Measurements from ENCODE around the gene FTMT.

Gene FTMT

DNA sequence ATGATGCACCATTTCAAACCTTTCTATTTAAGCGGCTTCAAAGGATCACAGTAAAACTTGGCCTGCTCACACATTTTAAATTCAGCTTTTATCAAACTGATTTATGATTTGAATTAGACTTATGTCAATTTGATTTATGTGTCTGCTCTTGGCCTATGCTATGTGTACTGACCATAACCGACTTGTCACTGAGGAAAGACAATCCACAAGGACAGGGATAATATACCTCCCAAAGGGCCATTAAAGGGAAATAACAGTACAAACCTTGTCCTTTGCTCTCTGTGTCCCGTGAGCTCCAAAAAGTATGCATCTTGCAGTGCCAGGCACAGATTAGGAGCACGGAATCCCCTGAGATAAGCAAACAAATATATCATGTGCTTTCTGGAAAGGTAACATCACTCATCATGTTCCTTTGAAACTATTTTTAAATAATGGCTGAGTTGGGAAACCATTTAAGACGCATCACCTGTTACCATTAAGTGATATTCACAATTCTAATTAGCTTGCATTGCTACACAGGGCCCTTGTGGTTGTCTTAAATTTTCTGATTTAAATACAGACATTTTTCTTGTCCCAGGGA lies 31.9 kb upstream of the FTMT start:
- Histone ChIP-seq H3K27ac (replicated peaks) (no peak overlapping the region), H3K27me3 (ENCODE audit: insufficient read depth, poor library complexity, severe bottlenecking) (no peaks in the 10 kb centered on the region), H3K4me3 (replicated peaks; ENCODE audit: insufficient read depth, low read length) (no peak overlapping the region)
- DNase-seq (ENCODE audit: low read depth in 1 of 2, low spot score in 1 of 2) = no peak
- TF ChIP-seq, protein P1, sequence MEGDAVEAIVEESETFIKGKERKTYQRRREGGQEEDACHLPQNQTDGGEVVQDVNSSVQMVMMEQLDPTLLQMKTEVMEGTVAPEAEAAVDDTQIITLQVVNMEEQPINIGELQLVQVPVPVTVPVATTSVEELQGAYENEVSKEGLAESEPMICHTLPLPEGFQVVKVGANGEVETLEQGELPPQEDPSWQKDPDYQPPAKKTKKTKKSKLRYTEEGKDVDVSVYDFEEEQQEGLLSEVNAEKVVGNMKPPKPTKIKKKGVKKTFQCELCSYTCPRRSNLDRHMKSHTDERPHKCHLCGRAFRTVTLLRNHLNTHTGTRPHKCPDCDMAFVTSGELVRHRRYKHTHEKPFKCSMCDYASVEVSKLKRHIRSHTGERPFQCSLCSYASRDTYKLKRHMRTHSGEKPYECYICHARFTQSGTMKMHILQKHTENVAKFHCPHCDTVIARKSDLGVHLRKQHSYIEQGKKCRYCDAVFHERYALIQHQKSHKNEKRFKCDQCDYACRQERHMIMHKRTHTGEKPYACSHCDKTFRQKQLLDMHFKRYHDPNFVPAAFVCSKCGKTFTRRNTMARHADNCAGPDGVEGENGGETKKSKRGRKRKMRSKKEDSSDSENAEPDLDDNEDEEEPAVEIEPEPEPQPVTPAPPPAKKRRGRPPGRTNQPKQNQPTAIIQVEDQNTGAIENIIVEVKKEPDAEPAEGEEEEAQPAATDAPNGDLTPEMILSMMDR (IDR thresholded peaks at IDR 0.05; ENCODE audit: insufficient read depth, low read length) = no peak
- TF ChIP-seq POLR2AphosphoS5 (IDR thresholded peaks at IDR 0.05; ENCODE audit: low read depth) (no peak), GABPA (IDR thresholded peaks at IDR 0.05; ENCODE audit: low read depth) (no peak), SPI1 (IDR thresholded peaks at IDR 0.05; ENCODE audit: borderline replicate concordance, low read depth) (no peak)
- TF ChIP-seq, protein P2, sequence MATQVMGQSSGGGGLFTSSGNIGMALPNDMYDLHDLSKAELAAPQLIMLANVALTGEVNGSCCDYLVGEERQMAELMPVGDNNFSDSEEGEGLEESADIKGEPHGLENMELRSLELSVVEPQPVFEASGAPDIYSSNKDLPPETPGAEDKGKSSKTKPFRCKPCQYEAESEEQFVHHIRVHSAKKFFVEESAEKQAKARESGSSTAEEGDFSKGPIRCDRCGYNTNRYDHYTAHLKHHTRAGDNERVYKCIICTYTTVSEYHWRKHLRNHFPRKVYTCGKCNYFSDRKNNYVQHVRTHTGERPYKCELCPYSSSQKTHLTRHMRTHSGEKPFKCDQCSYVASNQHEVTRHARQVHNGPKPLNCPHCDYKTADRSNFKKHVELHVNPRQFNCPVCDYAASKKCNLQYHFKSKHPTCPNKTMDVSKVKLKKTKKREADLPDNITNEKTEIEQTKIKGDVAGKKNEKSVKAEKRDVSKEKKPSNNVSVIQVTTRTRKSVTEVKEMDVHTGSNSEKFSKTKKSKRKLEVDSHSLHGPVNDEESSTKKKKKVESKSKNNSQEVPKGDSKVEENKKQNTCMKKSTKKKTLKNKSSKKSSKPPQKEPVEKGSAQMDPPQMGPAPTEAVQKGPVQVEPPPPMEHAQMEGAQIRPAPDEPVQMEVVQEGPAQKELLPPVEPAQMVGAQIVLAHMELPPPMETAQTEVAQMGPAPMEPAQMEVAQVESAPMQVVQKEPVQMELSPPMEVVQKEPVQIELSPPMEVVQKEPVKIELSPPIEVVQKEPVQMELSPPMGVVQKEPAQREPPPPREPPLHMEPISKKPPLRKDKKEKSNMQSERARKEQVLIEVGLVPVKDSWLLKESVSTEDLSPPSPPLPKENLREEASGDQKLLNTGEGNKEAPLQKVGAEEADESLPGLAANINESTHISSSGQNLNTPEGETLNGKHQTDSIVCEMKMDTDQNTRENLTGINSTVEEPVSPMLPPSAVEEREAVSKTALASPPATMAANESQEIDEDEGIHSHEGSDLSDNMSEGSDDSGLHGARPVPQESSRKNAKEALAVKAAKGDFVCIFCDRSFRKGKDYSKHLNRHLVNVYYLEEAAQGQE (IDR thresholded peaks at IDR 0.05; ENCODE audit: insufficient replicate concordance, low read depth) = no peak

DNA sequence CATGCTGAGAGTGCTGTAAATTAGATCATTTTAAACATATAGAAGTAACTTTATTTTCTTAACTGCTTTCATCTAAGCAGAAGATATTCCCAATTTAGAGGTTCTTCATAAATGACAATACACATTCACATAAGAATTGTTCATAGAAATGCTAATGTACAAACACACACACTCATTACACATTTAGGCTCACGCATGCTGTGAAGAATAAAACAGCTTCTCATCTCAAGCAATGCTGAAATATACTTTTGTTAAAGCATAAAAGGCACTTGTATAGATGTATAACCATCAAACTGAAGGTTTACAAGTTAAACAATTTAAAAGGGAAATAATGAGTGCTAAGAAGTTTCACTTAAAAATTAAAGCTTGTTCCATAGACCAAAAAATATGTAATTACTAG lies 18.1 kb upstream of the FTMT start:
- no peaks in the 10 kb centered on the region for H3K27me3 ChIP-seq (ENCODE audit: insufficient read depth, poor library complexity, severe bottlenecking)
- H3K4me3 ChIP-seq (replicated peaks; ENCODE audit: insufficient read depth, low read length) = no peak overlapping the region
- TF ChIP-seq GABPA (IDR thresholded peaks at IDR 0.05; ENCODE audit: low read depth) = no peak
- TF ChIP-seq, protein P2 (IDR thresholded peaks at IDR 0.05; ENCODE audit: insufficient replicate concordance, low read depth) = no peak
- TF ChIP-seq, protein P1 (IDR thresholded peaks at IDR 0.05; ENCODE audit: insufficient read depth, low read length) = no peak
- TF ChIP-seq SPI1 (IDR thresholded peaks at IDR 0.05; ENCODE audit: borderline replicate concordance, low read depth) = no peak
- DNase-seq (ENCODE audit: low read depth in 1 of 2, low spot score in 1 of 2) = no peak
- H3K27ac ChIP-seq (replicated peaks) = no peak overlapping the region

DNA sequence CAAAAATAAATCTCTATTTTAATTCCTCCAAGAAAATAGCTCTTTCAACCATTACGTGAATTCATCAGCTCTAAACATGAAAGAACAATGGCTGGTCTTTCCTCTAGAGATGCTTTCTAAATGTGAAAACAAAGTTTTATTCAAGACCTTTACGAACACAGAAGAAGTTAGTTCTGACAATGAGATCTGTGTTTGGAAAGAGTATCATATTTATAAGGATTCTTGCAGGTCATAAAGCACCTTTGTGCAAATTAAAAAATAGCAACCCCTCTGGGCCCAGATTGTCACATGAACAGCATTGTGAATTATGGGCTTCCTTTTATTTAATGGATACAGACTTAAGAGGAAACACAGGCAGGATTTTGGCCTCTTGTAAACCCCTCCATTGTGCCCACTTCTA lies 17.7 kb upstream of the FTMT start:
- DNase-seq (ENCODE audit: low read depth in 1 of 2, low spot score in 1 of 2) = no peak
- no peak for TF ChIP-seq SPI1 (IDR thresholded peaks at IDR 0.05; ENCODE audit: borderline replicate concordance, low read depth)
- TF ChIP-seq, protein P1 (IDR thresholded peaks at IDR 0.05; ENCODE audit: insufficient read depth, low read length) = no peak
- H3K27ac ChIP-seq (replicated peaks) = no peak overlapping the region
- H3K27me3 ChIP-seq (ENCODE audit: insufficient read depth, poor library complexity, severe bottlenecking) = no peaks in the 10 kb centered on the region
- no peak overlapping the region for H3K4me3 ChIP-seq (replicated peaks; ENCODE audit: insufficient read depth, low read length)

DNA sequence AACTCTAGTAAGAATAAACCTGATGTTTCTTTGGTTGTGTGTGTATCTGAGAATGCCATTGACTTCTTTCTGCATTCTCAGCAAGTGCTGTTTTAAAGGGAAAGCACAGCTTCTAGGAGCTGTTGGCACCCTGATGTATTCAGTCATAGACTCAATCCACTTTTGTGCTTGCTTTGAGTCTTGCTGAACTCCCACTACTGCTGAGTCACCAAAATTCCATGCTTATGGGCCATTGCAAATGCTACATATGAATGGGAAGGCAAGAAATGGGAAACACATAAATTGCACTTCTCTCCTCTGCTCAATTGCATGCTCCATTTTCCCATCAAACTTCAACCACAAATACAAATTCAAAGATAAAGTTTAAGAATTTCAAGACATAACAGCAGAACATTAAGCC lies 9.8 kb upstream of the FTMT start:
- H3K27ac ChIP-seq (replicated peaks) = no peak overlapping the region
- no peak for TF ChIP-seq GABPA (IDR thresholded peaks at IDR 0.05; ENCODE audit: low read depth)
- no peak overlapping the region for H3K4me3 ChIP-seq (replicated peaks; ENCODE audit: insufficient read depth, low read length)
- no peak for DNase-seq (ENCODE audit: low read depth in 1 of 2, low spot score in 1 of 2)
- no peaks in the 10 kb centered on the region for H3K27me3 ChIP-seq (ENCODE audit: insufficient read depth, poor library complexity, severe bottlenecking)
